ENCODE results near the gene PDE1C.

Gene PDE1C

GRCh38 chr7:31991846-31992245 lies 78.4 kb downstream of the PDE1C start:
- Histone ChIP-seq H3K9me3 (ENCODE audit: control insufficient read depth, insufficient read depth, low read length) (no peaks in the 10 kb centered on the region), H3K36me3 (ENCODE audit: control insufficient read depth, insufficient read depth, low read length) (no peaks in the 10 kb centered on the region), H3K27ac (ENCODE audit: low read depth, low read length) (no peak overlapping the region), H3K27me3 (ENCODE audit: control insufficient read depth, insufficient read depth, low read length) (no peaks in the 10 kb centered on the region), H3K4me3 (ENCODE audit: low read depth, low read length) (no peak overlapping the region), H3K9ac (ENCODE audit: low read depth, low read length) (no peak overlapping the region), H3K4me1 (ENCODE audit: control insufficient read depth, insufficient read depth, low read length) (no peaks in the 10 kb centered on the region)

- Histone ChIP-seq H3K4me3 (ENCODE audit: low read depth, low read length) (no peak overlapping the region), H3K9ac (ENCODE audit: low read depth, low read length) (no peak overlapping the region), H3K36me3 (ENCODE audit: control insufficient read depth, insufficient read depth, low read length) (no peaks in the 10 kb centered on the region), H3K9me3 (ENCODE audit: control insufficient read depth, insufficient read depth, low read length) (no peaks in the 10 kb centered on the region), H3K27me3 (ENCODE audit: control insufficient read depth, insufficient read depth, low read length) (no peaks in the 10 kb centered on the region), H3K4me1 (ENCODE audit: control insufficient read depth, insufficient read depth, low read length) (no peaks in the 10 kb centered on the region), H3K27ac (ENCODE audit: low read depth, low read length) (no peak overlapping the region)
Observed at GRCh38 chr7:31991406-31991805, 78.8 kb downstream of the PDE1C start.

- Histone ChIP-seq H3K4me1 (ENCODE audit: control insufficient read depth, insufficient read depth, low read length) (no peaks in the 10 kb centered on the region), H3K36me3 (ENCODE audit: control insufficient read depth, insufficient read depth, low read length) (no peaks in the 10 kb centered on the region), H3K4me3 (ENCODE audit: low read depth, low read length) (no peak overlapping the region), H3K27ac (ENCODE audit: low read depth, low read length) (no peak overlapping the region), H3K27me3 (ENCODE audit: control insufficient read depth, insufficient read depth, low read length) (no peaks in the 10 kb centered on the region), H3K9me3 (ENCODE audit: control insufficient read depth, insufficient read depth, low read length) (no peaks in the 10 kb centered on the region), H3K9ac (ENCODE audit: low read depth, low read length) (no peak overlapping the region)
Observed at GRCh38 chr7:31986878-31987518, 83.2 kb downstream of the PDE1C start.

DNA sequence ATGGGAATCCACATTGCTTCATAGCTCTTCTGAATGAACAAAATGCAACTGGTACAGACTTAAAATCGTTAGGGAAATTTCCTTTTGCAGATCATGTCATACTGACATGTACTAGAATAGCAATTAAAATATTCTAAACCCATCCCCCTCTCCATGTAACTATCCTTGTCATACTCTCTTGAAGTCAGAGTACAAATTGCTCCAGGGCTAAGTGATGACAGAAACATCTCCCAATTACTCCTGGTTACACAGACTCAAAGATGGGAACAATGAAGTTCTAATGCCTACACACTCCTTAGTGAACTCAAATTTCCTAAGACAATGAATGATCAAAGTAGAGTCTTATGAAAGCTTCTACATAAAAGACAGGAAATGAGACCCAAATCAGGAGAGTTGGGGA lies 87.2 kb downstream of the PDE1C start:
- Histone ChIP-seq H3K9ac (ENCODE audit: low read depth, low read length) (no peak overlapping the region), H3K36me3 (ENCODE audit: control insufficient read depth, insufficient read depth, low read length) (no peaks in the 10 kb centered on the region), H3K4me3 (ENCODE audit: low read depth, low read length) (no peak overlapping the region), H3K27me3 (ENCODE audit: control insufficient read depth, insufficient read depth, low read length) (no peaks in the 10 kb centered on the region), H3K27ac (ENCODE audit: low read depth, low read length) (no peak overlapping the region), H3K9me3 (ENCODE audit: control insufficient read depth, insufficient read depth, low read length) (no peaks in the 10 kb centered on the region), H3K4me1 (ENCODE audit: control insufficient read depth, insufficient read depth, low read length) (no peaks in the 10 kb centered on the region)

GRCh38 chr7:31981874-31982390 lies 88.3 kb downstream of the PDE1C start:
- H3K9ac ChIP-seq (ENCODE audit: low read depth, low read length) = no peak overlapping the region
- H3K4me1 ChIP-seq (ENCODE audit: control insufficient read depth, insufficient read depth, low read length) = no peaks in the 10 kb centered on the region
- H3K27me3 ChIP-seq (ENCODE audit: control insufficient read depth, insufficient read depth, low read length) = no peaks in the 10 kb centered on the region
- no peaks in the 10 kb centered on the region for H3K36me3 ChIP-seq (ENCODE audit: control insufficient read depth, insufficient read depth, low read length)
- H3K4me3 ChIP-seq (ENCODE audit: low read depth, low read length) = no peak overlapping the region
- H3K9me3 ChIP-seq (ENCODE audit: control insufficient read depth, insufficient read depth, low read length) = 0 out of 2 replicates have a peak, but pooled peaks cover 6% of the 10 kb centered on the region
- H3K27ac ChIP-seq (ENCODE audit: low read depth, low read length) = no peak overlapping the region

- Histone ChIP-seq H3K36me3 (ENCODE audit: control insufficient read depth, insufficient read depth, low read length) (no peaks in the 10 kb centered on the region), H3K9me3 (ENCODE audit: control insufficient read depth, insufficient read depth, low read length) (0 out of 2 replicates have a peak, but pooled peaks cover 10% of the 10 kb centered on the region), H3K9ac (ENCODE audit: low read depth, low read length) (no peak overlapping the region), H3K4me1 (ENCODE audit: control insufficient read depth, insufficient read depth, low read length) (no peaks in the 10 kb centered on the region), H3K27me3 (ENCODE audit: control insufficient read depth, insufficient read depth, low read length) (no peaks in the 10 kb centered on the region), H3K27ac (ENCODE audit: low read depth, low read length) (no peak overlapping the region), H3K4me3 (ENCODE audit: low read depth, low read length) (no peak overlapping the region)
Observed at GRCh38 chr7:31979690-31980330, 90.4 kb downstream of the PDE1C start.

DNA sequence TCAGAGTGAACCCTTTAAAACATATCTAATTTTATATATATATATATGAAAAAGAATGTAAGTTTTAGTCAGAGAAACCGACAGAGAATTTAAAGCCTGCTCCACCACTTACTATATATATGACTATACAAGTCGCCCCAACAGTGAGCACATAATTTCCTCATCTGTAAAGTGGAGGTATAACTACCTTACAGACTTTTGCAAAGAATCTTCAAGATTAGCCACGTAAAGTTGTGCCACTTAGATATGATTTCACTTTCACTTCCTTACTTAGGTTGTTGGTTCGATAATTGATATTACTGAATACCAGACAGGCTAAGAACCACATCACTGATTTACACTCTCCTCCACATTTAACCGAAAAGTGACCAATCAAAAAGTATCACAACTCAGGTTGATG lies 94.7 kb downstream of the PDE1C start:
- 0 out of 2 replicates have a peak, but pooled peaks cover 10% of the 10 kb centered on the region for H3K9me3 ChIP-seq (ENCODE audit: control insufficient read depth, insufficient read depth, low read length)
- no peak overlapping the region for H3K27ac ChIP-seq (ENCODE audit: low read depth, low read length)
- H3K4me3 ChIP-seq (ENCODE audit: low read depth, low read length) = no peak overlapping the region
- H3K36me3 ChIP-seq (ENCODE audit: control insufficient read depth, insufficient read depth, low read length) = no peaks in the 10 kb centered on the region
- no peaks in the 10 kb centered on the region for H3K4me1 ChIP-seq (ENCODE audit: control insufficient read depth, insufficient read depth, low read length)
- no peaks in the 10 kb centered on the region for H3K27me3 ChIP-seq (ENCODE audit: control insufficient read depth, insufficient read depth, low read length)
- H3K9ac ChIP-seq (ENCODE audit: low read depth, low read length) = no peak overlapping the region

DNA sequence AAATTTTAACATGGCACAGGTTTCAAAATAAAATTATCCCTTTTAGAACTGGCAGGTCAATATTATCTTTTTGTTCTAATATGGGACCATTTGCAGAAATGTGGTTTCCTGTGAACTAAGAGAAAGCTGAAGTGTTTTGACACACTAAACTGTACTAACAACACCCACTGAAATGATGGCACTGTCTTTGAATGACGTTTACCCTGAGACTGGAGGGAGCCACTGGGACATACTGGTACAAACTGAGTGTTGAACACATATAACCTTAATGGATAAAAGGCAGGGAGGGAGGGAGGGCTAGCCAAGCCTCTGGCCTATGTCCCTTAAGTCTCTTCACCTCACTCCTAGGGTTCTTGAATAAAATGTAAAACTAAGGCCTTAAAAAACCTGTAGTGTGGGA lies 95.9 kb downstream of the PDE1C start:
- H3K27ac ChIP-seq (ENCODE audit: low read depth, low read length) = no peak overlapping the region
- no peak overlapping the region for H3K9ac ChIP-seq (ENCODE audit: low read depth, low read length)
- H3K4me3 ChIP-seq (ENCODE audit: low read depth, low read length) = no peak overlapping the region
- H3K9me3 ChIP-seq (ENCODE audit: control insufficient read depth, insufficient read depth, low read length) = 0 out of 2 replicates have a peak, but pooled peaks cover 10% of the 10 kb centered on the region
- no peaks in the 10 kb centered on the region for H3K4me1 ChIP-seq (ENCODE audit: control insufficient read depth, insufficient read depth, low read length)
- no peaks in the 10 kb centered on the region for H3K36me3 ChIP-seq (ENCODE audit: control insufficient read depth, insufficient read depth, low read length)
- no peaks in the 10 kb centered on the region for H3K27me3 ChIP-seq (ENCODE audit: control insufficient read depth, insufficient read depth, low read length)

DNA sequence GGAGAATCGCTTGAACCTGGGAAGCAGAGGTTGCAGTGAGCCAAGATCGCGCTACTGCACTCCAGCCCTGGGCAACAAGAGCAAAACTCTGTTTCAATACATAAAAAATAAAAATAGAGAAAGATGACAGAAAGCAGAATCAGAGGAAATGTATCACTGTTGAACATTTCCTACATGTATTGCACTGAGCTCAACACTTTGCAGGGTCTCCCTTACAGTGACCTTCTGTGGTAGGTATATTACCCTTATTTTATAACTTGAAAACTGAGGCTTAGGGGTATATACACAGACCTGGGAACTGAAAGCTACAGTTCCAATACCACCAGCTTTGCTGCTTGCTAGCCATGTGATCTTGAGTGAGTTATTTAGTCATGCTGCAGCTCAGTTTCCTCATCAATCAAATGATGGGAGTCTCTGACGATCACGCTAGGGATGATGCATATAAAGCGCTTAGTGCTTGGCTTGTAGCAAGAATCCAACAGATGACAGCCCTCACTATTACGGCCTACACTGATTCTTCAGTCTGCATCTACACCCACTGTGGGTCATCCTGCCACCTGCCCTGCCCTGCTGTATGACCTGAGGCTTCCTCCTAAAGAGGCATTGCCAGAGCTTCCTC lies 99.0 kb downstream of the PDE1C start:
- no peaks in the 10 kb centered on the region for H3K9me3 ChIP-seq (ENCODE audit: control insufficient read depth, insufficient read depth, low read length)
- no peak overlapping the region for H3K4me3 ChIP-seq (ENCODE audit: low read depth, low read length)
- H3K36me3 ChIP-seq (ENCODE audit: control insufficient read depth, insufficient read depth, low read length) = no peaks in the 10 kb centered on the region
- H3K27ac ChIP-seq (ENCODE audit: low read depth, low read length) = no peak overlapping the region
- no peak overlapping the region for H3K9ac ChIP-seq (ENCODE audit: low read depth, low read length)
- no peaks in the 10 kb centered on the region for H3K27me3 ChIP-seq (ENCODE audit: control insufficient read depth, insufficient read depth, low read length)
- H3K4me1 ChIP-seq (ENCODE audit: control insufficient read depth, insufficient read depth, low read length) = no peaks in the 10 kb centered on the region

- H3K27ac ChIP-seq (ENCODE audit: low read depth, low read length) = no peak overlapping the region
- H3K27me3 ChIP-seq (ENCODE audit: control insufficient read depth, insufficient read depth, low read length) = no peaks in the 10 kb centered on the region
- no peak overlapping the region for H3K4me3 ChIP-seq (ENCODE audit: low read depth, low read length)
- H3K4me1 ChIP-seq (ENCODE audit: control insufficient read depth, insufficient read depth, low read length) = no peaks in the 10 kb centered on the region
- H3K9ac ChIP-seq (ENCODE audit: low read depth, low read length) = no peak overlapping the region
- no peaks in the 10 kb centered on the region for H3K36me3 ChIP-seq (ENCODE audit: control insufficient read depth, insufficient read depth, low read length)
- H3K9me3 ChIP-seq (ENCODE audit: control insufficient read depth, insufficient read depth, low read length) = no peaks in the 10 kb centered on the region
Observed at GRCh38 chr7:31970501-31970900, 99.7 kb downstream of the PDE1C start.

GRCh38 chr7:31963569-31964175 lies 106.5 kb downstream of the PDE1C start:
- Histone ChIP-seq H3K4me3 (ENCODE audit: low read depth, low read length) (no peak overlapping the region), H3K9ac (ENCODE audit: low read depth, low read length) (no peak overlapping the region), H3K4me1 (ENCODE audit: control insufficient read depth, insufficient read depth, low read length) (no peaks in the 10 kb centered on the region), H3K36me3 (ENCODE audit: control insufficient read depth, insufficient read depth, low read length) (no peaks in the 10 kb centered on the region), H3K27me3 (ENCODE audit: control insufficient read depth, insufficient read depth, low read length) (no peaks in the 10 kb centered on the region), H3K27ac (ENCODE audit: low read depth, low read length) (no peak overlapping the region), H3K9me3 (ENCODE audit: control insufficient read depth, insufficient read depth, low read length) (peaks cover 15% of the 10 kb centered on the region)
